ENCODE results near the gene TBC1D22A. TPM values are rescaled to one million over a fixed set of nuclear protein-coding genes. Genes with fewer than 3 reads are reported as not detected.

The TBC1D22A gene
- total RNA-seq, 1 experiment from 2014 or later: 32.6 TPM

- no peaks in the 10 kb centered on the region for H3K4me1 Mint-ChIP-seq (ENCODE audit: low read depth, unreplicated experiment)
- intact Hi-C loops (cut with micrococcal nuclease; ENCODE audit: unreplicated experiment): no loop called here
- no peaks in the 10 kb centered on the region for H3K27me3 Mint-ChIP-seq (ENCODE audit: insufficient read depth, unreplicated experiment)
- no TSS peak for BruUV-seq (replicated peaks)
- TF ChIP-seq CTCF (IDR thresholded peaks at IDR 0.05; ENCODE audit: insufficient read depth in 1 of 2, low read depth in 1 of 2, low read length in 1 of 2, severe bottlenecking in 1 of 2, unreplicated experiment in 1 of 2): no peak
- H3K36me3 Mint-ChIP-seq (ENCODE audit: insufficient read depth, unreplicated experiment): peaks cover 11% of the 10 kb centered on the region
- CTCF ChIA-PET: no interaction called here
- no peak overlapping the region for H3K4me3 ChIP-seq (ENCODE audit: low read depth, low read length)
- H3K4me3 Mint-ChIP-seq (ENCODE audit: unreplicated experiment): no peak overlapping the region
- H3K9me3 Mint-ChIP-seq (ENCODE audit: unreplicated experiment): no peaks in the 10 kb centered on the region
- H3K4me1 ChIP-seq: 0 out of 2 replicates have a peak, but pooled peaks cover 3% of the 10 kb centered on the region
- POLR2A ChIA-PET: no interaction called here
- DNase-seq: peak in 1 of 2 experiments; percentile 25
- H3K36me3 ChIP-seq (ENCODE audit: control insufficient read depth, insufficient read depth, low read length): no peaks in the 10 kb centered on the region
- H3K9me3 ChIP-seq: no peaks in the 10 kb centered on the region
- H3K27ac Mint-ChIP-seq (ENCODE audit: unreplicated experiment): no peak overlapping the region
- H3K27me3 ChIP-seq (replicated peaks; ENCODE audit: control insufficient read depth, insufficient read depth, low read length): no peaks in the 10 kb centered on the region
Observed at GRCh38 chr22:47176026-47176389, 413.6 kb downstream of the TBC1D22A start.

GRCh38 chr22:47176573-47177333 lies 414.3 kb downstream of the TBC1D22A start:
- Histone ChIP-seq H3K36me3 (ENCODE audit: control insufficient read depth, insufficient read depth, low read length) (no peaks in the 10 kb centered on the region), H3K9me3 (no peaks in the 10 kb centered on the region), H3K4me3 (ENCODE audit: low read depth, low read length) (no peak overlapping the region), H3K4me1 (0 out of 2 replicates have a peak, but pooled peaks cover 3% of the 10 kb centered on the region), H3K27me3 (replicated peaks; ENCODE audit: control insufficient read depth, insufficient read depth, low read length) (no peaks in the 10 kb centered on the region)
- H3K9me3 Mint-ChIP-seq (ENCODE audit: unreplicated experiment): no peaks in the 10 kb centered on the region
- intact Hi-C loops (cut with micrococcal nuclease; ENCODE audit: unreplicated experiment): no loop called here
- DNase-seq: peak in 1 of 2 experiments; percentile 25
- H3K36me3 Mint-ChIP-seq (ENCODE audit: insufficient read depth, unreplicated experiment): peaks cover 11% of the 10 kb centered on the region
- BruUV-seq (replicated peaks): no TSS peak
- CTCF ChIA-PET: no interaction called here
- no peak overlapping the region for H3K27ac Mint-ChIP-seq (ENCODE audit: unreplicated experiment)
- TF ChIP-seq CTCF (IDR thresholded peaks at IDR 0.05; ENCODE audit: insufficient read depth in 1 of 2, low read depth in 1 of 2, low read length in 1 of 2, severe bottlenecking in 1 of 2, unreplicated experiment in 1 of 2): no peak
- H3K4me1 Mint-ChIP-seq (ENCODE audit: low read depth, unreplicated experiment): no peaks in the 10 kb centered on the region
- H3K4me3 Mint-ChIP-seq (ENCODE audit: unreplicated experiment): no peak overlapping the region
- H3K27me3 Mint-ChIP-seq (ENCODE audit: insufficient read depth, unreplicated experiment): no peaks in the 10 kb centered on the region
- POLR2A ChIA-PET: no interaction called here

- CTCF ChIA-PET: no interaction called here
- POLR2A ChIA-PET: no interaction called here
- Mint-ChIP-seq H3K27me3 (ENCODE audit: insufficient read depth, unreplicated experiment) (no peaks in the 10 kb centered on the region), H3K9me3 (ENCODE audit: unreplicated experiment) (no peaks in the 10 kb centered on the region), H3K36me3 (ENCODE audit: insufficient read depth, unreplicated experiment) (peaks cover 11% of the 10 kb centered on the region), H3K4me3 (ENCODE audit: unreplicated experiment) (no peak overlapping the region), H3K4me1 (ENCODE audit: low read depth, unreplicated experiment) (no peaks in the 10 kb centered on the region), H3K27ac (ENCODE audit: unreplicated experiment) (no peak overlapping the region)
- Histone ChIP-seq H3K4me3 (ENCODE audit: low read depth, low read length) (no peak overlapping the region), H3K27me3 (replicated peaks; ENCODE audit: control insufficient read depth, insufficient read depth, low read length) (no peaks in the 10 kb centered on the region), H3K36me3 (ENCODE audit: control insufficient read depth, insufficient read depth, low read length) (no peaks in the 10 kb centered on the region), H3K9me3 (no peaks in the 10 kb centered on the region), H3K4me1 (0 out of 2 replicates have a peak, but pooled peaks cover 3% of the 10 kb centered on the region)
- TF ChIP-seq CTCF (IDR thresholded peaks at IDR 0.05; ENCODE audit: insufficient read depth in 1 of 2, low read depth in 1 of 2, low read length in 1 of 2, severe bottlenecking in 1 of 2, unreplicated experiment in 1 of 2): no peak
- intact Hi-C loops (cut with micrococcal nuclease; ENCODE audit: unreplicated experiment): no loop called here
- peak in 1 of 2 experiments; percentile 11 for DNase-seq
- no TSS peak for BruUV-seq (replicated peaks)
Observed at GRCh38 chr22:47177334-47177815, 414.9 kb downstream of the TBC1D22A start.
